Uterus (tissue), 2 donors: ENCODE measurements around the gene RTEL1.

Experiments used
- POLR2A ChIP-seq, 2 donors: fragments of 450-650 bp; IDR thresholded peaks; one replicate each; pipeline ENCODE4 v1.6.1; 2016; ENCODE audit warnings: antibody characterized with exemption in 2 of 2, mild to moderate bottlenecking in 1 of 2, moderate library complexity in 1 of 2
- TF ChIP-seq, protein P1 (sequence below), 4 experiments: fragments of 200-600 bp in 2 of 4; fragments of 450-650 bp in 2 of 4; sonication (generic) in 2 of 4; IDR thresholded peaks; one replicate each; pipeline ENCODE4 v1.5.1; 2016 to 2019; ENCODE audit warnings: antibody characterized with exemption in 4 of 4, mild to moderate bottlenecking in 2 of 4, moderate library complexity in 1 of 4

DNA sequence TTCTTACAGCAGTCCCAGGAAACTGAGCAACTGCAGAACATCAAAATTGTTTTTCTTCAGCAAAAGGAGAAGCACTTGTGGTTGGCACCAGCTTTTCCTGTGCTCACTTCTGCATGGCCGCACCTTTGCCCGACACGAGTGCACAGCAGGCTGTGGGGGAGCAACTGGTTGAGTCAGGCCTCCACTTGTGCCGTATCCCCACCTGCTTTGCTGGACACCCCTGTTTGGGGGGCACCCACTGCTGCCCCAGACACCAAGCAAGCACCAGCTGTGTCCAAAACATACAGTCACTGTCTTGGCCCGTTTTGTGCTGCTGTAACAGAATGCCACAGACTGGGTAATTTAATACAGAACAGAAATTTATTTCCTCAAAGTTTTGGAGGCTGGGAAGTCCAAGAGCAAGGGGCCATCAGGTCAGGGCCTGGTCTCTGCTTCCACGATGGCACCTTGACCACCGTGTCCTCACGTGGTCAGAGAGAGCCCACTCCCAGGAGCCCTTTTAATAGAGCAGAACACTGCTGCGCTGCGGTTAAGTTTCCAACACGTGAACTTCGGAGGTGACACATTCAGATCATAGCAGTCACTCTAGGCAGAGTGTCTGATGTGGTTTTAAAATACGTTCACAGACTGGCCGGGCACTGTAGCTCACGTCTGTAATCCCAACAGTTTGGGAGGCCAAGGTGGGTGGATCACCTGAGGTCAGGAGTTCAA lies 22.5 kb upstream of the RTEL1 start:
- TF ChIP-seq POLR2A (IDR thresholded peaks at IDR 0.05) = no peak
- TF ChIP-seq, protein P1, sequence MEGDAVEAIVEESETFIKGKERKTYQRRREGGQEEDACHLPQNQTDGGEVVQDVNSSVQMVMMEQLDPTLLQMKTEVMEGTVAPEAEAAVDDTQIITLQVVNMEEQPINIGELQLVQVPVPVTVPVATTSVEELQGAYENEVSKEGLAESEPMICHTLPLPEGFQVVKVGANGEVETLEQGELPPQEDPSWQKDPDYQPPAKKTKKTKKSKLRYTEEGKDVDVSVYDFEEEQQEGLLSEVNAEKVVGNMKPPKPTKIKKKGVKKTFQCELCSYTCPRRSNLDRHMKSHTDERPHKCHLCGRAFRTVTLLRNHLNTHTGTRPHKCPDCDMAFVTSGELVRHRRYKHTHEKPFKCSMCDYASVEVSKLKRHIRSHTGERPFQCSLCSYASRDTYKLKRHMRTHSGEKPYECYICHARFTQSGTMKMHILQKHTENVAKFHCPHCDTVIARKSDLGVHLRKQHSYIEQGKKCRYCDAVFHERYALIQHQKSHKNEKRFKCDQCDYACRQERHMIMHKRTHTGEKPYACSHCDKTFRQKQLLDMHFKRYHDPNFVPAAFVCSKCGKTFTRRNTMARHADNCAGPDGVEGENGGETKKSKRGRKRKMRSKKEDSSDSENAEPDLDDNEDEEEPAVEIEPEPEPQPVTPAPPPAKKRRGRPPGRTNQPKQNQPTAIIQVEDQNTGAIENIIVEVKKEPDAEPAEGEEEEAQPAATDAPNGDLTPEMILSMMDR (IDR thresholded peaks at IDR 0.05) = no peak
